OCI-LY7 (cell line): Measurements from ENCODE around the gene GJB5.

ENCODE experiments used
- EZH2phosphoT487 ChIP-seq: fragments of 200-600 bp; sonication (generic); IDR thresholded peaks from 2 replicates; pipeline ENCODE4 v1.6.1; 2018; ENCODE audit warnings: low read depth, borderline replicate concordance, mild to moderate bottlenecking, mixed run types, antibody characterized with exemption, low read length, moderate library complexity, mixed read lengths
- TF ChIP-seq, protein P1 (sequence below): fragments of 200-600 bp; sonication (generic); conservative IDR thresholded peaks from 2 replicates; pipeline ENCODE4 v1.5.1; 2014; ENCODE audit warnings: mild to moderate bottlenecking, antibody characterized with exemption, low read length, moderate library complexity, mixed read lengths

DNA sequence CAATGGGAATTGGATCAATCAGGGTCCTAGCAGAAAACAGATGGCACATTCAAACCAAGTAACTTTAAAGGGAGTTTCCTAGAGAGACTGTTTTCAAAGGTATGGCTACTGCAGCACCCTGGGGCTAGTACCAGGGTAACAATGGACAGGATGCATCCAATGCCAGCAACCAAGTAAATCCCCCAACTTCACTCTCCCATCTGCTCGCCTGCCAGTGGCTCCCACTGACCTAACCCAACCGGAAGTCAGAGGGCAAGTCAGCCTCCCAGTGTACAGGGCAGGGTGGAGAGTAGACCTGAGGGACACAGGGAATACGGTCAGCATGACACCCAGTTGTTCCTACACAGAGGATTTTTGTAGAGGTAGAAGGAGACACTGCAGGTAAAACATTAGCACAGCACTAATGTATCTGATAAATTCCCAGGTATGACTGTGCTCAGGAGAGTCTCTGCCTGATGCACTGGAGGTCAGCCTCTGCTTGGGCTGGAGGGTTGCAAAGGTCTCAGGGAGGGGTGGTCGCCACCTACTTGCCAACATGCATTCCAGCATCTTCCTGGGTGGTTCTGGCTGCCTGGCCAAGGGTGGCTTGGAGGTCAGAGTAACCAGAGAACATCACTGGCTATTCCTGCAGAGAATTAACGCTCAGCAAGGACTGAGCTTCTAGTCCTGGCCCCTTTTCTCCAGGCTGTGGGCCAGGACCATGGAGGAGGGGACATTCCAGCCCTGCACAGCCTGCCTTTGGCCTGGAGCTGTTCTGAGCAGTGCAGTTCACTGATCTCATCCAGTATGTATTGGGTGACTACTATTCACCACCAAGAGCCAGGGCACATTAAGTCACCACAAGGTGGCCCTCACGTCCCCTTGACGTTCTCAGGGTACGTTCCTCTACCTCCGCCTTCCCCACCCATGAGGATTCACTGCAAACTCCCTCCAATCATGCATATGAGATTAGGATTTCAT lies 32.9 kb downstream of the GJB5 start:
- TF ChIP-seq, protein P1, sequence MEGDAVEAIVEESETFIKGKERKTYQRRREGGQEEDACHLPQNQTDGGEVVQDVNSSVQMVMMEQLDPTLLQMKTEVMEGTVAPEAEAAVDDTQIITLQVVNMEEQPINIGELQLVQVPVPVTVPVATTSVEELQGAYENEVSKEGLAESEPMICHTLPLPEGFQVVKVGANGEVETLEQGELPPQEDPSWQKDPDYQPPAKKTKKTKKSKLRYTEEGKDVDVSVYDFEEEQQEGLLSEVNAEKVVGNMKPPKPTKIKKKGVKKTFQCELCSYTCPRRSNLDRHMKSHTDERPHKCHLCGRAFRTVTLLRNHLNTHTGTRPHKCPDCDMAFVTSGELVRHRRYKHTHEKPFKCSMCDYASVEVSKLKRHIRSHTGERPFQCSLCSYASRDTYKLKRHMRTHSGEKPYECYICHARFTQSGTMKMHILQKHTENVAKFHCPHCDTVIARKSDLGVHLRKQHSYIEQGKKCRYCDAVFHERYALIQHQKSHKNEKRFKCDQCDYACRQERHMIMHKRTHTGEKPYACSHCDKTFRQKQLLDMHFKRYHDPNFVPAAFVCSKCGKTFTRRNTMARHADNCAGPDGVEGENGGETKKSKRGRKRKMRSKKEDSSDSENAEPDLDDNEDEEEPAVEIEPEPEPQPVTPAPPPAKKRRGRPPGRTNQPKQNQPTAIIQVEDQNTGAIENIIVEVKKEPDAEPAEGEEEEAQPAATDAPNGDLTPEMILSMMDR: peak; percentile 60
- TF ChIP-seq EZH2phosphoT487: no peak
